ENCODE data around the gene C1QL2.

Gene C1QL2

DNA sequence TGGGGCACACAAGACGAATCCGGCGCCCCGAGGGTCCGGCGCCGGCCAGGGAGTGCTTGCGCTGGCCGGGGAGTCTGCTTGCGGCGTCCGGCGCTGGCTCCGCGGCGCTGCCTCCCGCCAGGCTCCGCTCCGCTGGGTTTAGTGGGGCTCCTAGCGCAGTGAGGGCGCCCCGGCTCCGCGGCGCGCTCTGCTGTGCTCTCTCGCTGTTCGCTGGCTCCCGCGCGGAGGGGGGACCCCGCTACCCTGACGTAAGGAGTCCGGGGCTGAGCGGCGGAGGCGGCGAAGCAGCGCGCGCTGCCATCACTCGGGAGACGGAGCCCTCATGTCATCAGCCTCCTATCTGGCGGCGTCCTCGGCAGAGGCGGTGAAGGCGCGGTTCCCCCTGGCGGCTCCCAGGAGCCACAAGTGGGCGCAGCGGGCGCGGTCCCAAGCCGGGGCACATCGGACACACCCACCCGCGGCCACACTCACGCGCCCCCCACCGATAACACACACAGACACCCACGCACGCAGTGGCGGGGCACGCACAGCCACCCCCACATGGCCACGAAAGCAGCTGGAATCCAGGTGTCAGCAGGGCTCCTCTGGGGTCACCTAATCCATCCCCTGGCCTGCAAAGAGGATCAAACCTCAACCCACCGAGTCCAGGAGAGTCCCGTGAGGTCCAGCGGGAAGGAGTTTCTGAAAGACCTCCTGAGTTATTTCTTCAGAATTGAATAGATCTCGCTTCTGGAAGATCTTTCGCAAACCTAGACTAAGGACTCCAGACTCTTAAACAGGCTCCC is at the start of gene C1QL2:
Gene C1QL2 (minus strand): TSS at position 189 of the 785 bp plus-strand sequence. CDS start 482 bp downstream, outside the sequence.
- H3K9me3 Mint-ChIP-seq, result no peaks in the 10 kb centered on the region
- no peaks in the 10 kb centered on the region for H3K36me3 Mint-ChIP-seq (ENCODE audit: low read depth)
- no peak within 1 kb of the TSS for H3K4me3 Mint-ChIP-seq
- H3K27ac Mint-ChIP-seq, result no peak within 1 kb of the TSS
- H3K4me1 Mint-ChIP-seq (ENCODE audit: low read depth), result peaks cover 2% of the 10 kb centered on the region
- no peak for DNase-seq
- H3K27me3 Mint-ChIP-seq, result peaks cover 75% of the 10 kb centered on the region

DNA sequence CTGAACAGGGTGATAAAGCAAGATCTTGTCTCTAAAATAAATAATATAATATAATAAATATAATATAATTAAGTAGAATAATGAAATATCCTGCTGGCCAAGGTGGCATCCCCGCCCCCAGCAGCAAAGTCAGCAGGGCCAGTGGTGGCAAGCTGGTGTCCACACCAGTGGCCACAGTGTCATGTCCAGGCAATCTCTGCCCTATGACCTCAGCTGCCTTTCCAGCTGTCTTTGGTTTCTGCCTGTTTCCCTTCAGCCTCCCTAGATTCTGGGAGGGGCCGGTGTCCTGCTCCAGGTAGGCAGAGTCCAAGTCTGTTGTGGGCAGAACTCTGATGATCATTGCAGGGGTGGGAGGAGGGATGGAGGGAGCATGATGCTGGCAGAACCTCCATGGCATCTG is 48.9 kb upstream of the C1QL2 start:
- no peak for DNase-seq
- H3K27me3 Mint-ChIP-seq, result no peaks in the 10 kb centered on the region

DNA sequence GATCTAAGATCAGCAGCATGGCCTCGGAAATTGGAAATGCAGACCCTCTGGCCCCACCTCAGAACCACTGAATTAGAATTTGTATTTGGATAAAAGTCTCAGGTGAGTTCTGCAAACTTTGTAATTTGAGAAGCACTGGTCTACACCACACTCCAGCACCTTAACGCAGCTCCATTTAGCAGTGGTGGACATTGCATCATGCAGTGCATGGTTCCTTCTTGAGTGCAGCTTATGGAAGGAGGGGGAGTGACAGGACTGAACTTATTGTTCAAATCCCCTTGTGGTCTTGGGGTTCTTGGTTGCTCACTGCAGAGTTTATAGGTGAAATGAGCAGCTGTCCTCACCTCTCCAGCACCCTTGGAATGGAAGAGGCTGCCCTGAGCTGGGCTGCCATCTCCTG is 47.6 kb upstream of the C1QL2 start:
- Mint-ChIP-seq H3K27ac (no peak overlapping the region), H3K4me1 (ENCODE audit: low read depth) (no peaks in the 10 kb centered on the region), H3K4me3 (no peak overlapping the region), H3K36me3 (ENCODE audit: low read depth) (no peaks in the 10 kb centered on the region), H3K27me3 (no peaks in the 10 kb centered on the region), H3K9me3 (no peaks in the 10 kb centered on the region)
- DNase-seq, result no peak

More for the DNA sequence above, 48.9 kb upstream of the C1QL2 start:
- H3K4me3 Mint-ChIP-seq, result no peak overlapping the region
- H3K27ac Mint-ChIP-seq, result no peak overlapping the region
- no peaks in the 10 kb centered on the region for H3K9me3 Mint-ChIP-seq
- H3K36me3 Mint-ChIP-seq (ENCODE audit: low read depth), result no peaks in the 10 kb centered on the region
- no peaks in the 10 kb centered on the region for H3K4me1 Mint-ChIP-seq (ENCODE audit: low read depth)

DNA sequence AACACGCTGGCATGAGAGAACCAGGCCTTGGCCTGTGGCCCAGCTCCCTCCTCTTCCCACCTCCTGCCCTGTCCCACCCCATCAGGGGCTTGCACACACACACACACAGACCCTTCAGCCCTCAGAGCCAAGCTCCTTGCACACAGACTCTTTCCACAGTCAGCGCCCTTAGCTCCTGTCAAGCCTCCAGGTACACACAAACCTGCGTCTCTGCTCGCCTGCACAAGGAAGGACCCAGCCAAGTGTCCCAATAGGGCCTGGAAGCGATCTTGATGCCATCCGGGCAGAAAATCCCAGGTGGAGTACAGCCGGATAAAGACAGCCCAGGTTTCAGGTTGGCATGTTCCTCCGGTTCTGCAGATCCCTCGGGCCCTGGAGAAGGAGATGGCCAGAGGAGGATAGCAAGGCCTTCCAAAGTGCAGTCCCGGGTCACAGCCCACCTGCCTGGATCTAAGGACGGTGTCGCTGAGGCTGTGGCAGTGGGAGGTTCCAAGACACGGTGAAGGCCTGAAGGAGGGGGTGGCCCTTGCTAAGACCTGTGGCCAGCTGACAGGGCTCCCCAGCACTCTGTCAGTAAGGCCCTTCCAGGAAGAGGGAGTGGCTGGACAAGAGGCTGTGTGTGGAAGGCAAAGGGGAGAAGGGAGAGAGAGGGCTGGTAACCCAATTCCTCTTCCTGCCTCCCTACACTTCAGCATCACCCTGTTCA is 46.6 kb upstream of the C1QL2 start:
- H3K36me3 Mint-ChIP-seq (ENCODE audit: low read depth), result no peaks in the 10 kb centered on the region
- no peak overlapping the region for H3K4me3 Mint-ChIP-seq
- H3K27ac Mint-ChIP-seq, result no peak overlapping the region
- H3K9me3 Mint-ChIP-seq, result no peaks in the 10 kb centered on the region
- H3K4me1 Mint-ChIP-seq (ENCODE audit: low read depth), result no peaks in the 10 kb centered on the region
- H3K27me3 Mint-ChIP-seq, result peaks cover 5% of the 10 kb centered on the region
- no peak for DNase-seq

DNA sequence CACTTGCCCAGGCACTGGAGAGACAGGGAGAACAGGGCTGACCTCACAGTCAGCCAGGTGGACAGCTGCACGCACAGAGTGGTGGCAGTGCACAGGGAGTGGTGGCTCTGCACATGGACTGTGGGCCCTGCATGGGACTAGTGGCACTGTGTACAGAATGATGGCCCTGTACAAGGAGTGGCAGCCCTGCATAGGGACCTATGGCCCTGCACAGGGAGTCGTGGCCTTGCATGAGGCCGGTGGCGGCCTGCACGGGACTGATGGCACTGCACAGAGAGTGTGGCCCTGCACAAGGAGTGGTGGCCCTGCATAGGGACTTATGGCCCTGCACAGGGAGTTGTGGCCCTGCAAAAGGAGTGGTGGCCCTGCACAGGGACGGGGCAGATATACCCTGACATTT is 46.0 kb upstream of the C1QL2 start:
- no peaks in the 10 kb centered on the region for H3K36me3 Mint-ChIP-seq (ENCODE audit: low read depth)
- H3K9me3 Mint-ChIP-seq, result no peaks in the 10 kb centered on the region
- no peak overlapping the region for H3K4me3 Mint-ChIP-seq
- no peaks in the 10 kb centered on the region for H3K4me1 Mint-ChIP-seq (ENCODE audit: low read depth)
- peaks cover 8% of the 10 kb centered on the region for H3K27me3 Mint-ChIP-seq
- no peak for DNase-seq
- H3K27ac Mint-ChIP-seq, result no peak overlapping the region

DNA sequence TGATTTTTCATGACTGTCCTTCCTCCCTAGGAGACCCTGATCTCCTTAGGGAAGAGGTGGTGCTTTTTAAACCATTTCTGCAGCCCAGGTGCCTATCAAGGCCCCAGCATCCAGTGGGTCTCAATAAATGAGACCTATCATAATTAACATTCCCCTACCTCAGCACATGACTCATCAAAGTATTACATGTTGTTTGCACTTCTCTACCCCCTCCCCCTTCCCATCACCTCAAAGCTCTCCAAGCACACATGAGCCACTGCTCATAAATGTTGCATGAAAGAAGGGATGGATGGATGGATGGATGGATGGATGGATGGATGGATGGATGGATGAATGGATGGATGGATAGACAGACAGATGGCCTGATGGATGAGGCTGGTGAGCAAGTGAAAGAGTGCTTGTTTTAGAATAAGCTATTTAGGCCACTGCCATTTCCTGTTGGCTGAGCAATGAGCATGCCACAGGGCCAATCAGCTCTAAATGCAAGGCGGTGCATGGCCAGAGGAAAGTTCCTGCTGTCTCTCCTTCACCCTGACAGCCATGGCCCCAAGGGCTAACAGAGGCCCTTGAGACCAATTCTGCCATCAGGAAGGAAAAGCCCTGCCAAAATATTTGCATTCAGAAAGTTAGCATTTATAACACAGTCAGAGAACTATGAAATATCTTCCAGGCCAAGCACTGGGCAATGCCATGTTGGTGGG is 44.2 kb upstream of the C1QL2 start:
- Mint-ChIP-seq H3K9me3 (no peaks in the 10 kb centered on the region), H3K4me1 (ENCODE audit: low read depth) (no peaks in the 10 kb centered on the region), H3K4me3 (no peak overlapping the region), H3K36me3 (ENCODE audit: low read depth) (no peaks in the 10 kb centered on the region), H3K27ac (no peak overlapping the region), H3K27me3 (peaks cover 8% of the 10 kb centered on the region)
- no peak for DNase-seq

DNA sequence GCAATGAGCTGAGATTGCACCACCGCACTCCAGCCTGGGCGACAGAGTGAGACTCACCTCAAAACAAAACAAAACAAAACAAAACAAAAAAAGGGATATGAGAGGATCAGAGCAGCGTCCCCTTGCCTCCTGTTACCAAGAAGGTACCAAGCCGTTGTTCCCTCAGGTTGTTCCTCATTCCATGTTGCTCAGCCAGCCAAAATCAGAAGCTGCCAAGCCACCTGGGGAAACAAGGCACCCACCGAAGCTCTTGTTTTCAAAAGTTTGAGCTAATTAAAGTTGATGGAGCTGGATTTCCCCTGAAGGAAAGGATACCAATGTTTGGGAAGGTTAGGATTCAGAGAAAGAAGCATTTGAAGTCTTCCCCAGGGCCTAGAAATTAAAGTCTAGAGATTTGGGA is 43.3 kb upstream of the C1QL2 start:
- no peak overlapping the region for H3K27ac Mint-ChIP-seq
- no peaks in the 10 kb centered on the region for H3K9me3 Mint-ChIP-seq
- H3K4me3 Mint-ChIP-seq, result no peak overlapping the region
- H3K27me3 Mint-ChIP-seq, result peaks cover 8% of the 10 kb centered on the region
- DNase-seq, result no peak
- no peaks in the 10 kb centered on the region for H3K4me1 Mint-ChIP-seq (ENCODE audit: low read depth)
- H3K36me3 Mint-ChIP-seq (ENCODE audit: low read depth), result no peaks in the 10 kb centered on the region

DNA sequence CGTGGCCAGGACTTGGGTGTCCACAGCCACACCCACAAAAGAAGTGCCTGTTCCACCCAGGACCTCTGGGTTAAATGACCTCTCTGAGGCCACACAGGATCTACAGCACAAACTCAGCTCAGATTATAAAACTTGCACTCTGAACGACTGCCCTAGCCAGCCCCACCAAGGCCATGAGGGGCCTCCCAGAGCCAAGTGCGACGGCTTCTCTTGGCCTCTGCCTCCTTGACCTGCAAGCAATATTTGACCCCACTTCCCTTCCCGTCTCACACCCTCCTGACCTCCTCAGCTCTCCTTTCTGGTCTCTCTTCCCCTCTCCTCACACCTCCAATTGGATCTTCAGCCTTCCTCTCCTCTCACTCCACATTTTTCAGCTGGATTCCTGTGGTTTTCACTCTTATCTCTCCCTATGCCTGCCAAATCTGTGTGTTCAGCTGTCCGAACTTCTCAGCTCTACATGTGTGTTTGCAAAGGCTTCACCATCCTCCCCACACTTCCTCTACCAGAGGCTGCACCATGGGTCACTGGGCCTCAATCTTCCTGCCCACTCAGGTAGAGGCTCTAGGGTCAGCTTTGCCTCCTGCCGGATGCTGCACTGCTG is 39.8 kb upstream of the C1QL2 start:
- no peak overlapping the region for H3K4me3 Mint-ChIP-seq
- no peaks in the 10 kb centered on the region for H3K9me3 Mint-ChIP-seq
- H3K27ac Mint-ChIP-seq, result no peak overlapping the region
- no peaks in the 10 kb centered on the region for H3K36me3 Mint-ChIP-seq (ENCODE audit: low read depth)
- no peaks in the 10 kb centered on the region for H3K4me1 Mint-ChIP-seq (ENCODE audit: low read depth)
- peaks cover 17% of the 10 kb centered on the region for H3K27me3 Mint-ChIP-seq
- DNase-seq, result no peak

DNA sequence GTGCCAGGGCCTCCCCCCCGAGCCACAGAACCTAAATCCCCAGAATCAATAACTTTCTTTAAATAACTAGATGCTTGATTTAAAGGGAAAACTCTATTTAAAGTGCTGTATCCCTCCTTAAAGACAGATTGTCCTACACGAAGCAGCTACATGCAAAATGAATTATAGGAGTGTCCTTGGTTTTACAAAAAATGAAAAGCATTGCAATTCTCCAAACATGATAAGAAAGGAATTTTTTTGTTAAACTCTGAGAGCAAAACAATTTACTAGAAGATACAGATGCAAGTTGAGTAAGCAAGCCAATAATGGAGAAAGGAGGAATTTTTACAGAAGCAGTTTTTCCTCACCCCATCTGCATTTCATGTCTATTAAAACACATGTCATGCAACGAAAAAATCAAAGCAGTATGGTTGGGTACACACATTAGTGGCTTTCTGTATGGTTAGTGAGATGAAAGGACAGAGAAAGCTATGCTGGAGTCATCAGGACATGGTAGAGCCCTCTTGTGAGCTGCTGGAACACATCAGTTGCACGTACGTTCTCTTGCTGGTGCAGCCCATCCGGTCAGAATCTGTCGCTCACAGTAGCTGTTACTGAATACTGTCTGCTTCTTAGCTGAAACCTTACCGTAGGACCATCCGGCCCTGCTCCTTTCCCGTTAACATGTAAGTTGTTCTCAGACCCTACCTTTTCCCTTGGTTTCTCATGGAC is 39.1 kb upstream of the C1QL2 start:
- peaks cover 22% of the 10 kb centered on the region for H3K27me3 Mint-ChIP-seq
- H3K36me3 Mint-ChIP-seq (ENCODE audit: low read depth), result no peaks in the 10 kb centered on the region
- H3K4me3 Mint-ChIP-seq, result no peak overlapping the region
- no peak for DNase-seq
- H3K9me3 Mint-ChIP-seq, result no peaks in the 10 kb centered on the region
- H3K27ac Mint-ChIP-seq, result no peak overlapping the region
- no peaks in the 10 kb centered on the region for H3K4me1 Mint-ChIP-seq (ENCODE audit: low read depth)

DNA sequence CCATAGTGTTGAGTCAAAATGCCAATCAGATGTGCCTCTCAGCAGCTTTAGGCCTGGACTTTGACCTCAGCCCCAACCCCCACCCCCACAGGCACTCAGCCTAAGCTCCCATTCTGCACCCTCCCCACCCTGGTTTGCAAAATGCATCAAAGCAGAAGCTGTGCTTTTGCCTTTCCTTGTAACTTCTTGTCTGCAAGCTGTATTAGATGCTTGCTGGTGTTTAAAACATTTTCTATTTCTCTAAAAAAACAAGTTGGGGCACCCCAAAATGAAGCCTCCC is 38.5 kb upstream of the C1QL2 start:
- H3K9me3 Mint-ChIP-seq, result no peaks in the 10 kb centered on the region
- no peaks in the 10 kb centered on the region for H3K36me3 Mint-ChIP-seq (ENCODE audit: low read depth)
- H3K4me1 Mint-ChIP-seq (ENCODE audit: low read depth), result no peaks in the 10 kb centered on the region
- peaks cover 22% of the 10 kb centered on the region for H3K27me3 Mint-ChIP-seq
- no peak overlapping the region for H3K4me3 Mint-ChIP-seq
- DNase-seq, result no peak
- H3K27ac Mint-ChIP-seq, result no peak overlapping the region

DNA sequence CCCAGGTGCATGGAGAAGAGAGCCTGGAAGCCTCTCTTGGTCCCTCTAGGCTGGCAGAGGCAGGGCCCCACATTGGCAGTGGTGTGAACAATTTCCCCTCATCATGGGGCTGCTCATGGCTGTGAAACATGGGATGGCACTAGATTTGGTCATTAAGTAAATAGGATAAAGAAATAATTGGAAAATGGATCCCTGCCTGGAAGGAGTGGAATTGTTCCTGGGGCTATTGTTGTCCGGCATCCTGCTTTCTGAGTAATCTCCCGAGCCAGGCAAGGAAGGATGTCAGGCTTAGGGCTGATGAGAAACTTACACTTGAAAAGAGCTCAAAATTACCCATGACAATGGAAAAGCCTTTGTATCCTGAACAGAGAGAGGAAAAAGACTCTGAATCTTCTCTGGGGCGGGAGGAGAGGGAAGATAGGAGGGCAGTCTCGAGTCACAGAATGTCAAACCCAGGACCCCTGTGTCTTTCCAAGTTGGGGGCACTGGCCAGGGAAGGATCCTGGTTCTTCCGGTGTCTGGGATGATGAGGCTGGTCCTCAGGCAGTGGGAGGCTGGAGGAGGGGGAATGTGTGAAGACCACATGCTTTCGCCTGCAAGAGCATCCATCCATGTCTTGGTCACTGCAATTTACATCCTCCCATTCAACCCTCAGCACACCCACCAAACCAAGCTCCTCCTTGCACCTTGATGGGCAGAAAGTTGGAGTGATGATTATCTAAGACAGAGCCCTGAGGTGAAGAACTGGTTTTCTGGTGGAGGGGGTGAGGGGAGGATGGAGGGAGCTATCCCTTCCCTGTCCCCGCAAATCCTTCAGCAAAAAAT is 38.0 kb upstream of the C1QL2 start:
- no peak overlapping the region for H3K27ac Mint-ChIP-seq
- DNase-seq, result no peak
- H3K27me3 Mint-ChIP-seq, result peaks cover 27% of the 10 kb centered on the region
- H3K4me1 Mint-ChIP-seq (ENCODE audit: low read depth), result no peaks in the 10 kb centered on the region
- no peaks in the 10 kb centered on the region for H3K36me3 Mint-ChIP-seq (ENCODE audit: low read depth)
- H3K9me3 Mint-ChIP-seq, result no peaks in the 10 kb centered on the region
- no peak overlapping the region for H3K4me3 Mint-ChIP-seq

DNA sequence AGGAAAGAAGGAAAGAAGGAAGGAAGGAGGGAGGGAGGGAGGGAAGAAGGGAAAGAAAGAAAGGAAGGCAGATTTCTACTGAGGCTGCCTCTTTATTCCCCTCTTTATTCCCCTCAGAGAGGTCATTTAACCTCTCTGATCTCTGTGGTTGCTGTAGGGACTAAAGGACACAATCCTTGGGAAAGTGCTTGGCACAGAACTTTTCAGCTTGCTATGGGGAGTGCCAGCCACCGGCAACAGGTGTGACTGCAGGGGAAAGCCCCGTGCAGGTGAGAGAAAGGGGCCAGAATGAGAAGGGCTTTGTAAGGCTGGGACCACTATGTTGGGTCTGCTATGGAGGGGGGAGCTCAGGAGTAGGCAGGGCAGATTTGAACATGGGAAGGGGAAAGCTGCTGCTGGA is 37.3 kb upstream of the C1QL2 start:
- no peak for DNase-seq
- Mint-ChIP-seq H3K27ac (no peak overlapping the region), H3K9me3 (no peaks in the 10 kb centered on the region), H3K4me1 (ENCODE audit: low read depth) (no peaks in the 10 kb centered on the region), H3K27me3 (peaks cover 28% of the 10 kb centered on the region), H3K4me3 (no peak overlapping the region), H3K36me3 (ENCODE audit: low read depth) (no peaks in the 10 kb centered on the region)

DNA sequence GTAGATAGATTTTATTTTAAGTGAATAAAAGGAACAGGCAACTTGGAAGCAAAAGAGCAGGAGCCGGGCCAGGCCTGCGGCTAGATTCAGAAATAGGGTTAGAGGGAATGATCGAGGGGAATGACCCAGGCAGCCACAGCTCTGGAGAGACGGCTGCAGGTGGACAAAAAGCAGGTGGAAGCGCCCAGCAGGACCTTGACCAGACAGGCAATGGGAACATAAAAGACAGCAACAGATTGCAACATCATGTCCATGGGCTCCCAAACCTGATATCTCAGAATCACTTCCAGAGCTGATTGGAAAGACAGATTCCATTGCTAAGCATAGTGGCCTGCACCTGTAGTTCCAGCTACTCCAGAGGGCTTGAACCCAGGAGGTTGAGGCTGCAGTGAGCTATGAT is 36.5 kb upstream of the C1QL2 start:
- H3K27ac Mint-ChIP-seq, result no peak overlapping the region
- H3K9me3 Mint-ChIP-seq, result no peaks in the 10 kb centered on the region
- no peak overlapping the region for H3K4me3 Mint-ChIP-seq
- no peak for DNase-seq
- H3K27me3 Mint-ChIP-seq, result peaks cover 31% of the 10 kb centered on the region
- no peaks in the 10 kb centered on the region for H3K4me1 Mint-ChIP-seq (ENCODE audit: low read depth)
- H3K36me3 Mint-ChIP-seq (ENCODE audit: low read depth), result no peaks in the 10 kb centered on the region

DNA sequence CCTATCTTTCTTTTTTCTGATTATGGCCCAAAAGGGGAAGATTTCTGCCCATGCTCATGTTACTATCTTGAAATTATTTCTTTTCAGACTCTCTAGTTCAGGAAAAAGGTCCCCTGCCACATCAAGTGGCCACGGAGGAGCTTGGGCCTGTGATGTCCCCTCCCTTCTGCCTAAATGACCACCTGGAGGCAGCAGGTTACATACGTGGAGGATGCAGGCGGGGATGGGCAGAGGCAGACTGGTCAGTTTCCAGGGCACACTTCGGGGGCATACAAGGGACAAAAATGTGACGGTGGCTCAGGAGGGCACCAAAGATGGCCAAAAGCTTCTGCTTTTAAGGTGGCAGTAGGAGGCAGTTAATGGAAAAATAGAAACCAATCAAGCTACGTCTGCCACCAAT is 34.3 kb upstream of the C1QL2 start:
- no peak overlapping the region for H3K4me3 Mint-ChIP-seq
- no peaks in the 10 kb centered on the region for H3K4me1 Mint-ChIP-seq (ENCODE audit: low read depth)
- no peaks in the 10 kb centered on the region for H3K9me3 Mint-ChIP-seq
- no peak for DNase-seq
- no peaks in the 10 kb centered on the region for H3K36me3 Mint-ChIP-seq (ENCODE audit: low read depth)
- H3K27ac Mint-ChIP-seq, result no peak overlapping the region
- H3K27me3 Mint-ChIP-seq, result peaks cover 37% of the 10 kb centered on the region
